GM12873 (cell line): Measurements from ENCODE around the gene KCNAB1.

Experiments used
- CTCF ChIP-seq: IDR thresholded peaks from 2 replicates; pipeline ENCODE4 v1.5.1; 2012; ENCODE audit warnings: low read depth, mild to moderate bottlenecking, moderate library complexity, low read length, control low read depth; ENCODE audit not compliant: insufficient read depth; ENCODE audit errors: missing control alignments

KCNAB1 gene

GRCh38 chr3:156240642-156241041, 120.3 kb downstream of the KCNAB1 start:
- TF ChIP-seq CTCF = no peak

DNA sequence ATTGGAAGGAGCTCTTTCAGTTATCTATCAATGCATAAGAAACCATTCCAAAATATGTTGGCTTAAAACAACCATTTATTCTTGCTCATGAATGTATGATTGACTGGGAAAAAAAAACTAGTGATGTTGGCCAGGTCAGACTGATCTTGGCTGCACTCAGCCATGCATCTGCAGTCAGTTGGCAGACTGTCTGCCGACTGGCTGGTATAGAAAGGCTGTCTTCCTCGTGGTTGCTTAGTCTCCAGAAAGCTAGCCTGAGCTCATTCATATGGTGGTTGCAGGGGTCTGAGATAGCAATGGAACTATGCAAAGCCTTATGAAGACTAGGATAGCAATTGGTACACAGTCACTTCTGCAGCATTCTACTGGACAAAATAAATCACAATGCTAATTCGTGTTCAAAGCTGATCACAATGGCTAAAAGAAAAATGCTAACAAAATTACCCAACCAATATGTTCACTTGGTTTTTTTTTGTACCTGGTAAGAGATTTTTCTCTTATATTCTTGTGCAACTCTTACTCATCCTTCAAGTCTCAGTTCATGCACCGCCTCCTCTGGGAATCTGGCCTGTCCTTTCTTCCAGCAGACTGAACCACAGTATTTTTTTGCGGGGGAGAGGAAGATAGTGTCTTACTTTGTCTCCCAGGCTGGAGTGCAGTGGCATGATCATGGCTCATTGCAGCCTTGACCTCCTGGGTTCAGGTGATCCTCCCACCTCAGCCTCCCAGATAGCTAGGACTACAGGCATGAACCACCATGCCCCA, 126.8 kb downstream of the KCNAB1 start:
- TF ChIP-seq CTCF = no peak

DNA sequence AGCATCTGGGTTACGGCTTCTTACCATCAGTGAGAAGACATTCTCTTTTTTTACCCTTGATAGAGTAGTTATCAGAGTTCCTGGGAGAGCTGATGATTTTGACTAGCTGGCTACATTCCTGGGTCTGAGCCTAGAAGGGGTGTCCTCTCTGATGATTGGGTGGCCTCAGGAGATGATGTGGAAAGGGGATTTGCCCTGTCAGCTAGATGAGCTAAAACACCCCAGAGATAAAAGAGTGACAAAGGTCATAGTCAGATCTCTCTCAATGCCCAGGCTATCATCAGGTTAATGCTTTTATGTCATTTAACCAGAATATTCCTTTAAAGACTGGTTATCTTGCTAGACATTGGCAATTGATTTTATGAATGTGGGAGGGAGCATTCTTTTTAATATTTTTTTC, 130.2 kb downstream of the KCNAB1 start:
- TF ChIP-seq CTCF = no peak

GRCh38 chr3:156251424-156251823, 131.0 kb downstream of the KCNAB1 start:
- no peak for TF ChIP-seq CTCF

DNA sequence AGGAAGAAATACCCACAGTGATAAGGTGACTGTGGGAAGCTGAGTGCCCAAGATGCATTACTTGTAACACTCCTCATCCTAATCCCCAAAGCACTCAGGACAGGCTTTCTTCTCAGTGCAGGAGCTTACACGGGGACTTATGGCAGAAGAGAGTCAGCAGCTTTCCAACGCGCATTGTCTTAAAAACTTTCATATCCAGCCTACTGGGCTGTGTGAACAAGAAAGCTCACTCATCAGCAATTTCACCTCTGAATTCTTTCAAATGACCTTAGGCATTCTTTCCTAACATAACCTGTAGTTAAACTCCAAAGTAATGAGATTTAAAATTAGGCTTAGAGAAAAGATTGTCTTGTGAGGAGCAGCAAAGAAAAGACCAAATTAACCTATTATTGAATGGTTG, 132.3 kb downstream of the KCNAB1 start:
- TF ChIP-seq CTCF = no peak

DNA sequence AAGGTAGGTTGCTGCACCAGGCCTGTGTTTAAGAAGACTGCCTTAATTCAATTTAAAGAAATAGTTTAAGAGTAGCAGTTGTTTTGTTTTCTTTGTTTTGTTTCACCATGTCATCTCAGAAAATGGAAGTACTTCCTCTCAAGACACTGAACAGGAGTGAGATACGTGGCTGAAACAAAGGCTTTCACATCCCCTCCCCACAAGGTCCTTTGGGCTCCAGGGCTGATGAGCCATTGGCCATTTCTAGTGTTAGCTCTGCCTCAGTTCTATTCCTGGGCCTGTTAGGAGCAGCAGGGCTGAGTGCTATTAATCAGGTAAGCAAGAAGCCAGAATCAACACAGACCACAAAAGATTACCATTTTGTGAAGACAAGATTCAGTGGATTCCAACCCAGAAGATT, 132.8 kb downstream of the KCNAB1 start:
- TF ChIP-seq CTCF = no peak

DNA sequence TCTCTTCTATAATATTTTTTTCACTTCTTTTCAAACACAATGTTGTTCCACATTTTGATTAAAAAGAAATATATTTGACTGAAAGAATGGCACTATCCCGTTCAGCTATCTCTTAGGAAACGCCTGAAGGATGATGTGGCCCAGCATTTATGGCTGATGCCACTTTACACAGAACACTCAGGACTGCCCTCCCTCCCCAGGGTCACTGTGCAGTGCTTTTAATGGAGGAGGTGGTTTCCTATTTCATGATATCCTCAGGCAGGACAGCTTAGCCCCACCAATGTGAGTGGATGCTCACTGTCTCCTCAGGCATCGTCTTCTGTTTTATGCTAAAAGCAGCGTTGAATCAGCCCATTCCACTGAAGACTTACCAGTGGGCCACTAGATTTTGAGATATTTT, 135.9 kb downstream of the KCNAB1 start:
- no peak for TF ChIP-seq CTCF
